ENCODE measurements around the gene A4GNT.

A4GNT gene

GRCh38 chr3:138132239-138132638 lies at the start of gene A4GNT:
A4GNT (minus strand) TSS chr3:138132390; CDS start chr3:138131256, 1,134 bp downstream.
- no peak for DNase-seq (ENCODE audit: low read depth)
- no peak within 1 kb of the TSS for H3K4me3 ChIP-seq (ENCODE audit: low read depth, low read length)
- no peak for TF ChIP-seq CTCF (IDR thresholded peaks at IDR 0.05; ENCODE audit: control insufficient read depth, extremely low read depth, insufficient read depth)

- peak; percentile 85 for TF ChIP-seq CTCF (IDR thresholded peaks at IDR 0.05; ENCODE audit: control insufficient read depth, extremely low read depth, insufficient read depth)
- no peak overlapping the region for H3K4me3 ChIP-seq (ENCODE audit: low read depth, low read length)
- no peak for DNase-seq (ENCODE audit: low read depth)
Measured at GRCh38 chr3:138180375-138181029, 48.3 kb upstream of the A4GNT start.

GRCh38 chr3:138174421-138175131 lies 42.4 kb upstream of the A4GNT start, which contains the start of gene DBR1:
DBR1 (minus strand) TSS chr3:138174921; CDS start chr3:138174795, 126 bp downstream.
- peak; percentile 64 for DNase-seq (ENCODE audit: low read depth)
- TF ChIP-seq CTCF (IDR thresholded peaks at IDR 0.05; ENCODE audit: control insufficient read depth, extremely low read depth, insufficient read depth) = no peak

GRCh38 chr3:138173769-138174420 lies 41.7 kb upstream of the A4GNT start:
- DNase-seq (ENCODE audit: low read depth) = no peak
- H3K4me3 ChIP-seq (ENCODE audit: low read depth, low read length) = peak overlapping the region; percentile 87
- no peak for TF ChIP-seq CTCF (IDR thresholded peaks at IDR 0.05; ENCODE audit: control insufficient read depth, extremely low read depth, insufficient read depth)

More at GRCh38 chr3:138174421-138175131, 42.4 kb upstream of the A4GNT start, which contains the start of gene DBR1:
- peak within 1 kb of the TSS; percentile 87 for H3K4me3 ChIP-seq (ENCODE audit: low read depth, low read length)

GRCh38 chr3:138172625-138173024 lies 40.4 kb upstream of the A4GNT start:
- TF ChIP-seq CTCF (IDR thresholded peaks at IDR 0.05; ENCODE audit: control insufficient read depth, extremely low read depth, insufficient read depth) = no peak
- no peak for DNase-seq (ENCODE audit: low read depth)
- H3K4me3 ChIP-seq (ENCODE audit: low read depth, low read length) = no peak overlapping the region

- DNase-seq (ENCODE audit: low read depth) = no peak
- H3K4me3 ChIP-seq (ENCODE audit: low read depth, low read length) = no peak overlapping the region
- TF ChIP-seq CTCF (IDR thresholded peaks at IDR 0.05; ENCODE audit: control insufficient read depth, extremely low read depth, insufficient read depth) = no peak
Measured at GRCh38 chr3:138165061-138165460, 32.9 kb upstream of the A4GNT start.

Measured in LNCaP clone FGC (cell line).